SH-SY5Y (cell line): ENCODE measurements around the gene TRIM5.

Experiments used
- GATA2 ChIP-seq: IDR thresholded peaks from 2 replicates; pipeline ENCODE4 v1.6.1; 2011; ENCODE audit warnings: mild to moderate bottlenecking, low read depth, low read length
- GATA3 ChIP-seq: IDR thresholded peaks from 2 replicates; pipeline ENCODE4 v1.6.1; 2011; ENCODE audit warnings: low read depth, mild to moderate bottlenecking, low read length, moderate library complexity

TRIM5 gene

GRCh38 chr11:5684646-5685362 is at the start of gene TRIM5:
TRIM5 (minus strand) TSS chr11:5685074; CDS start chr11:5680177, 4,897 bp downstream.
- no peak for TF ChIP-seq GATA2
- no peak for TF ChIP-seq GATA3

GRCh38 chr11:5727691-5728090 is 42.8 kb upstream of the TRIM5 start:
- no peak for TF ChIP-seq GATA2
- TF ChIP-seq GATA3 = no peak

DNA sequence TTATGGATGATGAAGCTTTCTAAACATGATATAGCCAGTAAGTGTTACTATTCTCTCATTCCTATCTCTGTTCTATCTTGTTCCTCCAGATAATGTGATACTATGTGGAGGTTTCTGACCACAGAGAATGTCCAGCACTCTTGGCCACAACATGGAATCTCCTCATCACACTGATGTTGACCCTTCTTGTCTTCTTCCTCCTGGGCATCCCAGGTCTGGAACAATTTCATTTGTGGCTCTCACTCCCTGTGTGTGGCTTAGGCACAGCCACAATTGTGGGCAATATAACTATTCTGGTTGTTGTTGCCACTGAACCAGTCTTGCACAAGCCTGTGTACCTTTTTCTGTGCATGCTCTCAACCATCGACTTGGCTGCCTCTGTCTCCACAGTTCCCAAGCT is 41.5 kb upstream of the TRIM5 start:
- TF ChIP-seq GATA2 = no peak
- no peak for TF ChIP-seq GATA3

GRCh38 chr11:5722622-5723021 is 37.7 kb upstream of the TRIM5 start:
- TF ChIP-seq GATA2 = no peak
- TF ChIP-seq GATA3 = no peak

- TF ChIP-seq GATA2 (no peak), GATA3 (no peak)
These were observed 35.0 kb upstream of the TRIM5 start for GRCh38 chr11:5719703-5720495.

- TF ChIP-seq GATA3 (no peak), GATA2 (no peak)
These were observed 28.8 kb upstream of the TRIM5 start for GRCh38 chr11:5713695-5714094.

GRCh38 chr11:5712507-5712906 is 27.6 kb upstream of the TRIM5 start:
- TF ChIP-seq GATA3 (no peak), GATA2 (no peak)

- TF ChIP-seq GATA3 = no peak
- no peak for TF ChIP-seq GATA2
These were observed 20.8 kb upstream of the TRIM5 start for GRCh38 chr11:5705688-5706087.

GRCh38 chr11:5703741-5704536 is 19.1 kb upstream of the TRIM5 start:
- TF ChIP-seq GATA2 (no peak), GATA3 (no peak)

- TF ChIP-seq GATA3 (no peak), GATA2 (no peak)
These were observed 16.2 kb upstream of the TRIM5 start for GRCh38 chr11:5701055-5701577.

GRCh38 chr11:5700421-5701054 is 15.7 kb upstream of the TRIM5 start:
- no peak for TF ChIP-seq GATA3
- TF ChIP-seq GATA2 = no peak

- no peak for TF ChIP-seq GATA2
- TF ChIP-seq GATA3 = no peak
These were observed 13.4 kb upstream of the TRIM5 start for GRCh38 chr11:5698281-5698680.

DNA sequence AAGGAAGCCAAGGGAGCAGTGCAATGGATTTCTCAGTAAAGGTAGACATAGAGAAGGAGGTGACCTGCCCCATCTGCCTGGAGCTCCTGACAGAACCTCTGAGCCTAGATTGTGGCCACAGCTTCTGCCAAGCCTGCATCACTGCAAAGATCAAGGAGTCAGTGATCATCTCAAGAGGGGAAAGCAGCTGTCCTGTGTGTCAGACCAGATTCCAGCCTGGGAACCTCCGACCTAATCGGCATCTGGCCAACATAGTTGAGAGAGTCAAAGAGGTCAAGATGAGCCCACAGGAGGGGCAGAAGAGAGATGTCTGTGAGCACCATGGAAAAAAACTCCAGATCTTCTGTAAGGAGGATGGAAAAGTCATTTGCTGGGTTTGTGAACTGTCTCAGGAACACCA is 11.3 kb upstream of the TRIM5 start:
- no peak for TF ChIP-seq GATA3
- no peak for TF ChIP-seq GATA2
